ENCODE data around the gene MOXD1.

Gene MOXD1

GRCh38 chr6:132388291-132388690, 13.0 kb downstream of the MOXD1 start:
- TF ChIP-seq EZH2 (IDR thresholded peaks at IDR 0.05; ENCODE audit: borderline replicate concordance, low read length) = no peak
- TF ChIP-seq, protein P1, sequence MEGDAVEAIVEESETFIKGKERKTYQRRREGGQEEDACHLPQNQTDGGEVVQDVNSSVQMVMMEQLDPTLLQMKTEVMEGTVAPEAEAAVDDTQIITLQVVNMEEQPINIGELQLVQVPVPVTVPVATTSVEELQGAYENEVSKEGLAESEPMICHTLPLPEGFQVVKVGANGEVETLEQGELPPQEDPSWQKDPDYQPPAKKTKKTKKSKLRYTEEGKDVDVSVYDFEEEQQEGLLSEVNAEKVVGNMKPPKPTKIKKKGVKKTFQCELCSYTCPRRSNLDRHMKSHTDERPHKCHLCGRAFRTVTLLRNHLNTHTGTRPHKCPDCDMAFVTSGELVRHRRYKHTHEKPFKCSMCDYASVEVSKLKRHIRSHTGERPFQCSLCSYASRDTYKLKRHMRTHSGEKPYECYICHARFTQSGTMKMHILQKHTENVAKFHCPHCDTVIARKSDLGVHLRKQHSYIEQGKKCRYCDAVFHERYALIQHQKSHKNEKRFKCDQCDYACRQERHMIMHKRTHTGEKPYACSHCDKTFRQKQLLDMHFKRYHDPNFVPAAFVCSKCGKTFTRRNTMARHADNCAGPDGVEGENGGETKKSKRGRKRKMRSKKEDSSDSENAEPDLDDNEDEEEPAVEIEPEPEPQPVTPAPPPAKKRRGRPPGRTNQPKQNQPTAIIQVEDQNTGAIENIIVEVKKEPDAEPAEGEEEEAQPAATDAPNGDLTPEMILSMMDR (IDR thresholded peaks at IDR 0.05; ENCODE audit: low read length) = no peak
- Histone ChIP-seq H3K4me3 (ENCODE audit: low read depth, low read length, poor library complexity, severe bottlenecking) (no peak overlapping the region), H3K9ac (ENCODE audit: low read length) (no peak overlapping the region)

DNA sequence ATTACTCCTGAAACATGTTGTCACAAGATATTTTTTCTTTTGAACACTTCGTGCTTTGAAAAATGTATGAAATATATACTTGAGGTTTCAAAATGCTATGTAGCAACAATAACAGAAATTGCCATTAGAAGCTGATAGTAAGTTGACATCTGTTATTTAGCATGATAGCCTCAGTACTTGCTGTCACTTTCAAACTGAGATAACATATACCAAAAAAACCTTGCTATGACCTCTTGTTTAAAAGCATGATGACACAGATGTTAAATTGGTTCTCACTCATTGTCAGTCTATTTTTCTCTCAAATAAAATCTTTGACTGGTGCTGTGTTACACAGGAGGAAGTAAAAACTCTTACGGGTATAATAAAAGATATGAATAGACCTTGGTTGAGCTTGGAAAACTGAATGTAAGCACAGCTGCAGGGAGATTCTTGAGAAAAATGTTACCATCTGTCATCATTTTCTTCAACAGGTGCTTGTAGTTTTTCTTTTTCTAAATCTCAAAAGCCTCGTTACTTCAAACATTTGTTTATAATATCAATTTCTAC, 18.6 kb downstream of the MOXD1 start:
- H3K27me3 ChIP-seq (ENCODE audit: insufficient read depth, low read length) = no peaks in the 10 kb centered on the region
- no peaks in the 10 kb centered on the region for H3K79me2 ChIP-seq (ENCODE audit: insufficient read depth, low read length)
- no peak overlapping the region for H3K4me3 ChIP-seq (ENCODE audit: low read depth, low read length, poor library complexity, severe bottlenecking)
- H3K9me3 ChIP-seq (ENCODE audit: low read length) = no peaks in the 10 kb centered on the region; the same call in 1 of the 2 replicates
- no peak overlapping the region for H3K9ac ChIP-seq (ENCODE audit: low read length)
- H3F3A ChIP-seq (ENCODE audit: insufficient read depth, low read length) = no peaks in the 10 kb centered on the region
- peaks cover 23% of the 10 kb centered on the region for H3K4me1 ChIP-seq (ENCODE audit: insufficient read depth, low read length, severe bottlenecking)
- no peak for TF ChIP-seq EZH2 (IDR thresholded peaks at IDR 0.05; ENCODE audit: borderline replicate concordance, low read length)
- TF ChIP-seq, protein P1 (IDR thresholded peaks at IDR 0.05; ENCODE audit: low read length) = no peak
- H2AFZ ChIP-seq (ENCODE audit: low read length) = no peak overlapping the region
- no peak overlapping the region for H3K4me2 ChIP-seq (ENCODE audit: low read length)
- no peaks in the 10 kb centered on the region; the same call in 1 of the 2 replicates for H3K36me3 ChIP-seq (ENCODE audit: insufficient read depth, low read length)
- no peaks in the 10 kb centered on the region for H4K20me1 ChIP-seq (ENCODE audit: insufficient read depth, low read length)
- peak overlapping the region; percentile 38 for H3K27ac ChIP-seq (ENCODE audit: low read depth, low read length, poor library complexity, severe bottlenecking)
- no peaks in the 10 kb centered on the region for H3K9me2 ChIP-seq (ENCODE audit: low read depth, low read length)

More at GRCh38 chr6:132388291-132388690, 13.0 kb downstream of the MOXD1 start:
- Histone ChIP-seq H3K9me3 (ENCODE audit: low read length) (no peaks in the 10 kb centered on the region), H4K20me1 (ENCODE audit: insufficient read depth, low read length) (no peaks in the 10 kb centered on the region), H3K4me1 (ENCODE audit: insufficient read depth, low read length, severe bottlenecking) (peaks cover 29% of the 10 kb centered on the region), H3K36me3 (ENCODE audit: insufficient read depth, low read length) (no peaks in the 10 kb centered on the region), H3K27me3 (ENCODE audit: insufficient read depth, low read length) (no peaks in the 10 kb centered on the region), H3K27ac (ENCODE audit: low read depth, low read length, poor library complexity, severe bottlenecking) (no peak overlapping the region), H3K4me2 (ENCODE audit: low read length) (no peak overlapping the region), H3K79me2 (ENCODE audit: insufficient read depth, low read length) (no peaks in the 10 kb centered on the region), H3K9me2 (ENCODE audit: low read depth, low read length) (no peaks in the 10 kb centered on the region), H2AFZ (ENCODE audit: low read length) (no peak overlapping the region), H3F3A (ENCODE audit: insufficient read depth, low read length) (no peaks in the 10 kb centered on the region)

- Histone ChIP-seq H3K9ac (ENCODE audit: low read length) (no peak overlapping the region), H3K27me3 (ENCODE audit: insufficient read depth, low read length) (no peaks in the 10 kb centered on the region), H4K20me1 (ENCODE audit: insufficient read depth, low read length) (no peaks in the 10 kb centered on the region), H3K4me2 (ENCODE audit: low read length) (no peak overlapping the region), H3F3A (ENCODE audit: insufficient read depth, low read length) (no peaks in the 10 kb centered on the region), H2AFZ (ENCODE audit: low read length) (no peak overlapping the region), H3K27ac (ENCODE audit: low read depth, low read length, poor library complexity, severe bottlenecking) (no peak overlapping the region), H3K9me2 (ENCODE audit: low read depth, low read length) (no peaks in the 10 kb centered on the region), H3K79me2 (ENCODE audit: insufficient read depth, low read length) (no peaks in the 10 kb centered on the region), H3K9me3 (ENCODE audit: low read length) (no peaks in the 10 kb centered on the region; the same call in 1 of the 2 replicates), H3K36me3 (ENCODE audit: insufficient read depth, low read length) (no peaks in the 10 kb centered on the region; the same call in 1 of the 2 replicates), H3K4me3 (ENCODE audit: low read depth, low read length, poor library complexity, severe bottlenecking) (no peak overlapping the region), H3K4me1 (ENCODE audit: insufficient read depth, low read length, severe bottlenecking) (peaks cover 23% of the 10 kb centered on the region)
- TF ChIP-seq, protein P1 (IDR thresholded peaks at IDR 0.05; ENCODE audit: low read length) = no peak
- TF ChIP-seq EZH2 (IDR thresholded peaks at IDR 0.05; ENCODE audit: borderline replicate concordance, low read length) = no peak
These were observed 19.9 kb downstream of the MOXD1 start for GRCh38 chr6:132381381-132381780.

Data from OCI-LY1 (cell line).